Uterus (tissue), 2 donors: ENCODE data around the gene PPP1R3F.

Source experiments
- POLR2A ChIP-seq, 2 donors: fragments of 450-650 bp; IDR thresholded peaks; one replicate each; pipeline ENCODE4 v1.6.1; 2016; ENCODE audit warnings: antibody characterized with exemption in 2 of 2, mild to moderate bottlenecking in 1 of 2, moderate library complexity in 1 of 2
- TF ChIP-seq, protein P1 (sequence below), 4 experiments: fragments of 200-600 bp in 2 of 4; fragments of 450-650 bp in 2 of 4; sonication (generic) in 2 of 4; IDR thresholded peaks; one replicate each; pipeline ENCODE4 v1.5.1; 2016 to 2019; ENCODE audit warnings: antibody characterized with exemption in 4 of 4, mild to moderate bottlenecking in 2 of 4, moderate library complexity in 1 of 4

DNA sequence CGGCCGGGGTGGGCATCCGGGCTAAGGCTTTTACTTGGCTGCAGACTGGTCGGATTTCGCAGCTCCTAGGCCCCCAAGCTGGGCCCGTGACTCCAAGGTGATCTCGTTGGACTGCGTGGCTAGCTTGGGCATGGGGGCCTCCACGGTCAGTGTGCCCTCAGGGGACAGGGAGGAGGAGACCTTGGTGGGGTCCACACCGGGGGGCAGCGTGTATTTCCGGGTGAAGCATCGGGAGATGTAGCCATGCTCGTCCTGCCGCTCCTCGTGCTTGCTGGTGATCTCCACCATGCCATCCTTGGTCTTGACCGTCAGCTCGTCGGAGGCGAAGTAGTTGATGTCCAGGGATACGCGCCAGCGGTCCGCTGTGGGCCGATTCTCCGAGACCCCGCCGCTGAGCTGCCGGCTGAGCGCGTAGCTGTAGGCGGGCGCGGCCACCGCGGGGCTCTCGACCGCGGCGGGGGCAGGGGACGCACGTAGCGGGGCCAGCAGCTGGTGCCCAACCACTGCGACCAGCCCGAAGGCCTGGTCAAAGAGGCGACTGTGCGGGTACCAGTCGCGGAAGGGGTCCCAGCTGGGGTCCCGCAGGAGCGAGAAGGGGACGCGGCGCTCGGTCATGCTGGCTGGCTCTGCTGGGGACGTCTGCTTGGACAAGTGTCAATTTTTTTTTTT lies 35.6 kb upstream of the PPP1R3F start:
- TF ChIP-seq, protein P1, sequence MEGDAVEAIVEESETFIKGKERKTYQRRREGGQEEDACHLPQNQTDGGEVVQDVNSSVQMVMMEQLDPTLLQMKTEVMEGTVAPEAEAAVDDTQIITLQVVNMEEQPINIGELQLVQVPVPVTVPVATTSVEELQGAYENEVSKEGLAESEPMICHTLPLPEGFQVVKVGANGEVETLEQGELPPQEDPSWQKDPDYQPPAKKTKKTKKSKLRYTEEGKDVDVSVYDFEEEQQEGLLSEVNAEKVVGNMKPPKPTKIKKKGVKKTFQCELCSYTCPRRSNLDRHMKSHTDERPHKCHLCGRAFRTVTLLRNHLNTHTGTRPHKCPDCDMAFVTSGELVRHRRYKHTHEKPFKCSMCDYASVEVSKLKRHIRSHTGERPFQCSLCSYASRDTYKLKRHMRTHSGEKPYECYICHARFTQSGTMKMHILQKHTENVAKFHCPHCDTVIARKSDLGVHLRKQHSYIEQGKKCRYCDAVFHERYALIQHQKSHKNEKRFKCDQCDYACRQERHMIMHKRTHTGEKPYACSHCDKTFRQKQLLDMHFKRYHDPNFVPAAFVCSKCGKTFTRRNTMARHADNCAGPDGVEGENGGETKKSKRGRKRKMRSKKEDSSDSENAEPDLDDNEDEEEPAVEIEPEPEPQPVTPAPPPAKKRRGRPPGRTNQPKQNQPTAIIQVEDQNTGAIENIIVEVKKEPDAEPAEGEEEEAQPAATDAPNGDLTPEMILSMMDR (IDR thresholded peaks at IDR 0.05) = no peak
- TF ChIP-seq POLR2A (IDR thresholded peaks at IDR 0.05) = no peak
